Measurements from ENCODE around the gene ADD1.
A peak's percentile ranks its signal among the peaks of the same experiment; 100 is the strongest.

Gene ADD1, protein sequence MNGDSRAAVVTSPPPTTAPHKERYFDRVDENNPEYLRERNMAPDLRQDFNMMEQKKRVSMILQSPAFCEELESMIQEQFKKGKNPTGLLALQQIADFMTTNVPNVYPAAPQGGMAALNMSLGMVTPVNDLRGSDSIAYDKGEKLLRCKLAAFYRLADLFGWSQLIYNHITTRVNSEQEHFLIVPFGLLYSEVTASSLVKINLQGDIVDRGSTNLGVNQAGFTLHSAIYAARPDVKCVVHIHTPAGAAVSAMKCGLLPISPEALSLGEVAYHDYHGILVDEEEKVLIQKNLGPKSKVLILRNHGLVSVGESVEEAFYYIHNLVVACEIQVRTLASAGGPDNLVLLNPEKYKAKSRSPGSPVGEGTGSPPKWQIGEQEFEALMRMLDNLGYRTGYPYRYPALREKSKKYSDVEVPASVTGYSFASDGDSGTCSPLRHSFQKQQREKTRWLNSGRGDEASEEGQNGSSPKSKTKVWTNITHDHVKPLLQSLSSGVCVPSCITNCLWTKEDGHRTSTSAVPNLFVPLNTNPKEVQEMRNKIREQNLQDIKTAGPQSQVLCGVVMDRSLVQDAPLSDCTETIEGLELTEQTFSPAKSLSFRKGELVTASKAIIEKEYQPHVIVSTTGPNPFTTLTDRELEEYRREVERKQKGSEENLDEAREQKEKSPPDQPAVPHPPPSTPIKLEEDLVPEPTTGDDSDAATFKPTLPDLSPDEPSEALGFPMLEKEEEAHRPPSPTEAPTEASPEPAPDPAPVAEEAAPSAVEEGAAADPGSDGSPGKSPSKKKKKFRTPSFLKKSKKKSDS

GRCh38 chr4:2843263-2843940 lies at the start of gene ADD1:
Gene ADD1 (plus strand): TSS chr4:2843844. CDS start chr4:2875916, 32,072 bp downstream.
- peak; percentile 99 for DNase-seq (ENCODE audit: extremely low spot score)
- no peak for TF ChIP-seq CTCF (IDR thresholded peaks at IDR 0.05; ENCODE audit: control extremely low read depth, extremely low read depth, low read depth, missing control alignments)
- ChIA-PET CTCF (no interaction called here), POLR2A (no interaction called here)

GRCh38 chr4:2794486-2795299 lies 49.0 kb upstream of the ADD1 start:
- DNase-seq (ENCODE audit: extremely low spot score), result no peak
- ChIA-PET CTCF (interaction anchor here (1.6 kb wide), 1 partner anchor 38 kb away, joined by 3 read pairs; no protein-coding TSS in a partner anchor), POLR2A (no interaction called here)
- no peak for TF ChIP-seq CTCF (IDR thresholded peaks at IDR 0.05; ENCODE audit: control extremely low read depth, extremely low read depth, low read depth, missing control alignments)

DNA sequence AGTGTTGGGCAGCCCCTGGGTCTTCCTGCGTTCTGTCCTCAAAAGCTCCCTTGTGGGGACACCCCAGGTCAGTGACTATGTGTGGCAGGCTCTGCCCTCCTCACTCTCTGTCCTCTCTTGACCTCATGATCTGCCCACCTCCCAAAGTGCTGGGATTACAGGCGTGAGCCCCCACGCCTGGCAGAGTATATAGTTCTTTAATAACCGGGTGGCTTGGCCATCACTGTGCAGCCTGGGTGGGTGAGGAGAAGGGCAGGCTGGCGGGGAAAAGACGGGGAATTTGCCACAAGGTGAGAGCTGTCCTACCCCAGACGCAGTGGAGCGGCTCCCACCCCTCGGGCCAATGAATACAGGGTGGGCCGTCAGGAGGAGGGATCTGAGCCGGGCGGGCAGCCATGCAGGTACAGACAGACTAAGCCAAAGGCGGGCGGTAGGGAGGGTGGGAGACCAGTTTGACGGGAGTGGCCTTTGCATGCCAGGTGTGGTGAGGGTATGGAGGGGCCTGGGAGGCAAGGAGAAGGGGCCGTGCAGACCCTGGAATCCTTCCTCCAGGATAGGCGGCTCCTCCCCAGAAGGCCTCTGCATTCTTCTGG lies 48.2 kb upstream of the ADD1 start:
- no peak for TF ChIP-seq CTCF (IDR thresholded peaks at IDR 0.05; ENCODE audit: control extremely low read depth, extremely low read depth, low read depth, missing control alignments)
- CTCF ChIA-PET, result interaction anchor here (1.6 kb wide), 1 partner anchor 39 kb away, joined by 3 read pairs; no protein-coding TSS in a partner anchor
- POLR2A ChIA-PET, result no interaction called here
- no peak for DNase-seq (ENCODE audit: extremely low spot score)

DNA sequence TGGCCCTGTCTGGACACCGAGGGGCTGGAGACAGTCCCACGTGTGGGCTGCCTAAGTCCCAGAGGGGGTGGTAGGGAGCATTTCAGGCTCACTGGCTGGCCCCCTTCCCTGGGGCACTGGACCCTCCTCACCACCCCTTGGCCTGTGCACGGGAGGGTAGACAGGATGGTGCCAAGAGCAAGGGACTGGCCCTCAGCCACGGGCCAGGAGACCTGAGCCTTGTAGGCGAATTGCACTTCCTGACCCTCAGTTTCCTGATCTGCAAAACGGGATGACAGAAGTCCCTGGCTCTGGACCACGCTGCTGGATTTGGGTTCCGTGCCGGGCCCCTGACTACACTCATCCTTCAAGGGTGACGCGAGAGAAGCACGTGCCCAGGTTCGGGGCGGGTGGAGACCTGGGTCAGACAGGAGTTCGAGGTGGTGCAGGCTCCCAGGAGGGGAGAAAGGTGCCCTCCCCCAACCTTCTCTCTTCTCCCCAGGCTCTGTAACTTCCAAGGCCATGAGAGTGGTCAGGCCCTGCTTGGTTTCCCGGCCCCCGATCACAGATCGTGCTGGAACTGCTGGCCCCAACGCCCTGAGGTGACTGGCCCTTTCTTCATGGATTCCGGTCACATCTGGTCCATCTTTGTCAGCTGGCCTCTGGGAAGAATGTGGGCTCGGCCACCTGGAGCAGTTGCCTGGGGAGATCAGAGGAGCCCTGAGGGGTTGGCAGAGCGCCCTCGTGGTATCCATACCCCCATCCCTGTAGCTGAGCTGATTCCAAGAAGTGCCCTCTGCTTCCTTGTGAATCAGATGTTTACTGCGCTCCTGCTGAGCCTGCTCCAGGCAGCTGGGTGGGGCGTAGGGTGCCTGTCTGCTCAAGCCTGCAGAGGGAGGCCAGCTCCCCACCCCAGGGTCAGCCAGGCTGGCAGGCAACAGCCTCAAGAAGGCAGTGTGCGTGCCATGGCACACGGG lies 47.5 kb upstream of the ADD1 start:
- POLR2A ChIA-PET, result no interaction called here
- no peak for TF ChIP-seq CTCF (IDR thresholded peaks at IDR 0.05; ENCODE audit: control extremely low read depth, extremely low read depth, low read depth, missing control alignments)
- no peak for DNase-seq (ENCODE audit: extremely low spot score)
- CTCF ChIA-PET, result interaction anchor here (0.6 to 1.6 kb wide), 3 partner anchors 10 to 39 kb away, joined by 3 to 4 read pairs (median 3); no protein-coding TSS in a partner anchor

- no peak for TF ChIP-seq CTCF (IDR thresholded peaks at IDR 0.05; ENCODE audit: control extremely low read depth, extremely low read depth, low read depth, missing control alignments)
- CTCF ChIA-PET, result interaction anchor here (0.6 to 1.9 kb wide), 7 partner anchors 11 to 49 kb away, joined by 3 to 7 read pairs (median 4); no protein-coding TSS in a partner anchor
- POLR2A ChIA-PET, result no interaction called here
These were observed 46.6 kb upstream of the ADD1 start for GRCh38 chr4:2796849-2797544.

More at GRCh38 chr4:2796849-2797544, 46.6 kb upstream of the ADD1 start:
- DNase-seq (ENCODE audit: extremely low spot score), result no peak

Data from GM10248 (cell line).